HepG2 (cell line): Measurements from ENCODE around the gene STK17A. TPM values are rescaled to one million over a fixed set of nuclear protein-coding genes. Genes with fewer than 3 reads are reported as not detected.
A peak's percentile ranks its signal among the peaks of the same experiment; 100 is the strongest.

ENCODE experiments used
- ATF7 ChIP-seq, 2 experiments: fragments of 450-650 bp in 1 of 2; sonication (generic) in 1 of 2; formaldehyde crosslinking in 1 of 2; IDR thresholded peaks; 2 replicates each; pipeline versions ENCODE4 v1.4.0 to v1.6.1; 2016 to 2020; ENCODE audit warnings: antibody characterized with exemption in 1 of 2, mild to moderate bottlenecking in 1 of 2, missing genetic modification reagents in 1 of 2
- CC2D1A ChIP-seq: sonication (generic); formaldehyde crosslinking; IDR thresholded peaks from 2 replicates; pipeline ENCODE4 v1.8.1; 2023; ENCODE audit warnings: mild to moderate bottlenecking, missing genetic modification reagents
- KLF11 ChIP-seq: IDR thresholded peaks from 2 replicates; pipeline ENCODE4 v1.6.1; 2016; ENCODE audit warnings: missing compliant biosample characterization
- NCOA1 ChIP-seq: sonication (generic); formaldehyde crosslinking; IDR thresholded peaks from 2 replicates; pipeline ENCODE4 v1.9.0; 2021; ENCODE audit warnings: missing genetic modification reagents
- RNF2 ChIP-seq: fragments of 450-650 bp; conservative IDR thresholded peaks from 2 replicates; pipeline ENCODE4 v1.6.1; 2016; ENCODE audit warnings: low read depth
- ZFP36L1 ChIP-seq: sonication (generic); formaldehyde crosslinking; IDR thresholded peaks from 2 replicates; pipeline ENCODE4 v1.8.0; 2022; ENCODE audit warnings: mild to moderate bottlenecking, missing genetic modification reagents, moderate library complexity
- ZNF331 ChIP-seq: sonication (generic); formaldehyde crosslinking; IDR thresholded peaks from 2 replicates; pipeline ENCODE4 v1.4.0; 2020; ENCODE audit warnings: missing genetic modification reagents
- ZNF761 ChIP-seq: sonication (generic); formaldehyde crosslinking; conservative IDR thresholded peaks from 2 replicates; pipeline ENCODE4 v1.4.0; 2020; ENCODE audit warnings: mild to moderate bottlenecking, missing genetic modification reagents
- ZNF816 ChIP-seq: sonication (generic); formaldehyde crosslinking; IDR thresholded peaks from 2 replicates; pipeline ENCODE4 v1.8.0; 2022; ENCODE audit warnings: missing genetic modification reagents, mild to moderate bottlenecking, borderline replicate concordance
- polyA plus RNA-seq, 8 experiments: library from polyadenylated mRNA; depleted of rRNA in 3 of 8; stranded (reverse) in 7 of 8; unstranded in 1 of 8; fragments of >200 nt; fragmentation: Illumina TruSeq in 4 of 8; extraction: Trizol in 4 of 8; gene quantifications; 2 replicates each; pipeline versions ENCODE4 v1.2.1 to v1.2.3, GENCODE V29; 2011 to 2016; ENCODE audit warnings: low read depth in 4 of 8, missing spikeins in 1 of 8, mixed read lengths in 1 of 8; ENCODE audit not compliant: insufficient read depth in 1 of 8
- total RNA-seq, 5 experiments: library from RNA; depleted of rRNA; stranded (reverse); fragments of >200 nt; fragmentation: Illumina TruSeq; extraction: Trizol; gene quantifications; 2 replicates each; pipeline ENCODE4 v1.2.3, GENCODE V29; 2016; ENCODE audit warnings: low read depth in 1 of 5
- TF ChIP-seq, protein P1 (sequence below): sonication (generic); formaldehyde crosslinking; IDR thresholded peaks from 2 replicates; pipeline ENCODE4 v1.4.0; 2020; ENCODE audit warnings: missing genetic modification reagents
- TF ChIP-seq, protein P2 (sequence below): sonication (generic); formaldehyde crosslinking; IDR thresholded peaks from 2 replicates; pipeline ENCODE4 v1.4.0; 2020; ENCODE audit warnings: missing genetic modification reagents
- TF ChIP-seq, protein P3 (sequence below): sonication (generic); IDR thresholded peaks from 2 replicates; pipeline ENCODE4 v1.6.1; 2016; ENCODE audit warnings: low read depth, borderline replicate concordance
- TF ChIP-seq, protein P4 (sequence below): sonication (generic); formaldehyde crosslinking; conservative IDR thresholded peaks from 2 replicates; pipeline ENCODE4 v1.8.0; 2022; ENCODE audit warnings: mild to moderate bottlenecking, moderate library complexity, missing genetic modification reagents
- TF ChIP-seq, protein P5 (sequence below): sonication (generic); formaldehyde crosslinking; IDR thresholded peaks from 2 replicates; pipeline ENCODE4 v1.8.0; 2022; ENCODE audit warnings: missing genetic modification reagents, mild to moderate bottlenecking, moderate library complexity, borderline replicate concordance
- TF ChIP-seq, protein P6 (sequence below): sonication (generic); formaldehyde crosslinking; IDR thresholded peaks from 2 replicates; pipeline ENCODE4 v1.8.1; 2022; ENCODE audit warnings: low read depth, mild to moderate bottlenecking, missing genetic modification reagents

The STK17A gene
- total and polyA plus RNA-seq, 2 of the 13 experiments (the other 11 are each of a cell fraction or from before 2014, with no cell fraction given): 18.6 to 24.3 TPM

DNA sequence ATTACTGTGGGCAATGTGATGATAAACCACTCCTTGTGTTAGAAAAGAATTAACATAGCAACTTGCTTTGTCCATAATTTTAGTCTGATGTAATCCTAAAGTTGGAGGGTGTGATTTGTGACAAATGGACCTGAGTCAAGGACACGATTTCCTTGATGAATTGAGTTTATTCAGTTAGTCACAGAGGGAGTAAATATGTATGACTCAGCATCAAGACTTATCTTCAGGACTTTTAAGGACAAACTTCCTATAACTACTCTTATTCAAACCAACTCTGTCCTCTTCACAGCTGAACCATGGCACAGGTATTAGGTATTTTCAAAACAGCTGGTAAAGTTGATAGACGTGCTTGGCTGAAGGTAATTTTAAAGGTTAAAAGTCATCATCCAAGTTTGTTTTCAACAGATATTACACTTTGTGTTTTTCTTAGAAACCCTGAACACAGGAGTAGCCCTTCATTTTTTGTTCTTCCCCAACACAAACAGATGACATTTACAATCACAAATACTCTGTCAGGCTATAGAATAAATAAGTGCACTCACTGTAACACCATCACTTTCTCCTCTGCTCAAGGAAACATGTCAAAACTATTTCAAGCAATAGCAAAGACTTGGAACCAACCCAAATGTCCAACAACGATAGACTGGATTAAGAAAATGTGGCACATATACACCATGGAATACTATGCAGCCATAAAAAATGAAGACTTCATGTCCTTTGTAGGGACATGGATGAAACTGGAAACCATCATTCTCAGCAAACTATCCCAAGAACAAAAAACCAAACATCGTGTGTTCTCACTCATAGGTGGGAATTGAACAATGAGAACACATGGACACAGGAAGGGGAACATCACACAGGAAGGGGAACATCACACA is 91.9 kb downstream of the STK17A start (continued):
- TF ChIP-seq, protein P1, sequence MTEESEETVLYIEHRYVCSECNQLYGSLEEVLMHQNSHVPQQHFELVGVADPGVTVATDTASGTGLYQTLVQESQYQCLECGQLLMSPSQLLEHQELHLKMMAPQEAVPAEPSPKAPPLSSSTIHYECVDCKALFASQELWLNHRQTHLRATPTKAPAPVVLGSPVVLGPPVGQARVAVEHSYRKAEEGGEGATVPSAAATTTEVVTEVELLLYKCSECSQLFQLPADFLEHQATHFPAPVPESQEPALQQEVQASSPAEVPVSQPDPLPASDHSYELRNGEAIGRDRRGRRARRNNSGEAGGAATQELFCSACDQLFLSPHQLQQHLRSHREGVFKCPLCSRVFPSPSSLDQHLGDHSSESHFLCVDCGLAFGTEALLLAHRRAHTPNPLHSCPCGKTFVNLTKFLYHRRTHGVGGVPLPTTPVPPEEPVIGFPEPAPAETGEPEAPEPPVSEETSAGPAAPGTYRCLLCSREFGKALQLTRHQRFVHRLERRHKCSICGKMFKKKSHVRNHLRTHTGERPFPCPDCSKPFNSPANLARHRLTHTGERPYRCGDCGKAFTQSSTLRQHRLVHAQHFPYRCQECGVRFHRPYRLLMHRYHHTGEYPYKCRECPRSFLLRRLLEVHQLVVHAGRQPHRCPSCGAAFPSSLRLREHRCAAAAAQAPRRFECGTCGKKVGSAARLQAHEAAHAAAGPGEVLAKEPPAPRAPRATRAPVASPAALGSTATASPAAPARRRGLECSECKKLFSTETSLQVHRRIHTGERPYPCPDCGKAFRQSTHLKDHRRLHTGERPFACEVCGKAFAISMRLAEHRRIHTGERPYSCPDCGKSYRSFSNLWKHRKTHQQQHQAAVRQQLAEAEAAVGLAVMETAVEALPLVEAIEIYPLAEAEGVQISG: no peak
- no peak for TF ChIP-seq ZNF761 (CRISPR knock-in tag)
- peak; percentile 41; the same call in 1 of the 2 replicates for TF ChIP-seq ATF7 (IDR thresholded peaks at IDR 0.05)
- no peak for TF ChIP-seq ATF7 (CRISPR knock-in tag; IDR thresholded peaks at IDR 0.05)
- TF ChIP-seq, protein P2, sequence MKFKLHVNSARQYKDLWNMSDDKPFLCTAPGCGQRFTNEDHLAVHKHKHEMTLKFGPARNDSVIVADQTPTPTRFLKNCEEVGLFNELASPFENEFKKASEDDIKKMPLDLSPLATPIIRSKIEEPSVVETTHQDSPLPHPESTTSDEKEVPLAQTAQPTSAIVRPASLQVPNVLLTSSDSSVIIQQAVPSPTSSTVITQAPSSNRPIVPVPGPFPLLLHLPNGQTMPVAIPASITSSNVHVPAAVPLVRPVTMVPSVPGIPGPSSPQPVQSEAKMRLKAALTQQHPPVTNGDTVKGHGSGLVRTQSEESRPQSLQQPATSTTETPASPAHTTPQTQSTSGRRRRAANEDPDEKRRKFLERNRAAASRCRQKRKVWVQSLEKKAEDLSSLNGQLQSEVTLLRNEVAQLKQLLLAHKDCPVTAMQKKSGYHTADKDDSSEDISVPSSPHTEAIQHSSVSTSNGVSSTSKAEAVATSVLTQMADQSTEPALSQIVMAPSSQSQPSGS (CRISPR knock-in tag): peak; percentile 74
- no peak for TF ChIP-seq NCOA1 (CRISPR knock-in tag)
- TF ChIP-seq, protein P3, sequence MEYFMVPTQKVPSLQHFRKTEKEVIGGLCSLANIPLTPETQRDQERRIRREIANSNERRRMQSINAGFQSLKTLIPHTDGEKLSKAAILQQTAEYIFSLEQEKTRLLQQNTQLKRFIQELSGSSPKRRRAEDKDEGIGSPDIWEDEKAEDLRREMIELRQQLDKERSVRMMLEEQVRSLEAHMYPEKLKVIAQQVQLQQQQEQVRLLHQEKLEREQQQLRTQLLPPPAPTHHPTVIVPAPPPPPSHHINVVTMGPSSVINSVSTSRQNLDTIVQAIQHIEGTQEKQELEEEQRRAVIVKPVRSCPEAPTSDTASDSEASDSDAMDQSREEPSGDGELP: peak; percentile 86
- TF ChIP-seq ZFP36L1 (CRISPR knock-in tag): no peak
- TF ChIP-seq ZNF816 (CRISPR knock-in tag): no peak
- no peak for TF ChIP-seq KLF11 (CRISPR knock-in tag)
- TF ChIP-seq, protein P4, sequence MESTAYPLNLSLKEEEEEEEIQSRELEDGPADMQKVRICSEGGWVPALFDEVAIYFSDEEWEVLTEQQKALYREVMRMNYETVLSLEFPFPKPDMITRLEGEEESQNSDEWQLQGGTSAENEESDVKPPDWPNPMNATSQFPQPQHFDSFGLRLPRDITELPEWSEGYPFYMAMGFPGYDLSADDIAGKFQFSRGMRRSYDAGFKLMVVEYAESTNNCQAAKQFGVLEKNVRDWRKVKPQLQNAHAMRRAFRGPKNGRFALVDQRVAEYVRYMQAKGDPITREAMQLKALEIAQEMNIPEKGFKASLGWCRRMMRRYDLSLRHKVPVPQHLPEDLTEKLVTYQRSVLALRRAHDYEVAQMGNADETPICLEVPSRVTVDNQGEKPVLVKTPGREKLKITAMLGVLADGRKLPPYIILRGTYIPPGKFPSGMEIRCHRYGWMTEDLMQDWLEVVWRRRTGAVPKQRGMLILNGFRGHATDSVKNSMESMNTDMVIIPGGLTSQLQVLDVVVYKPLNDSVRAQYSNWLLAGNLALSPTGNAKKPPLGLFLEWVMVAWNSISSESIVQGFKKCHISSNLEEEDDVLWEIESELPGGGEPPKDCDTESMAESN (CRISPR knock-in tag): no peak
- 0 out of 2 replicates have a peak, but pooled peaks have one; percentile 14 for TF ChIP-seq ZNF331 (CRISPR knock-in tag)
- TF ChIP-seq RNF2: no peak
- TF ChIP-seq, protein P5, sequence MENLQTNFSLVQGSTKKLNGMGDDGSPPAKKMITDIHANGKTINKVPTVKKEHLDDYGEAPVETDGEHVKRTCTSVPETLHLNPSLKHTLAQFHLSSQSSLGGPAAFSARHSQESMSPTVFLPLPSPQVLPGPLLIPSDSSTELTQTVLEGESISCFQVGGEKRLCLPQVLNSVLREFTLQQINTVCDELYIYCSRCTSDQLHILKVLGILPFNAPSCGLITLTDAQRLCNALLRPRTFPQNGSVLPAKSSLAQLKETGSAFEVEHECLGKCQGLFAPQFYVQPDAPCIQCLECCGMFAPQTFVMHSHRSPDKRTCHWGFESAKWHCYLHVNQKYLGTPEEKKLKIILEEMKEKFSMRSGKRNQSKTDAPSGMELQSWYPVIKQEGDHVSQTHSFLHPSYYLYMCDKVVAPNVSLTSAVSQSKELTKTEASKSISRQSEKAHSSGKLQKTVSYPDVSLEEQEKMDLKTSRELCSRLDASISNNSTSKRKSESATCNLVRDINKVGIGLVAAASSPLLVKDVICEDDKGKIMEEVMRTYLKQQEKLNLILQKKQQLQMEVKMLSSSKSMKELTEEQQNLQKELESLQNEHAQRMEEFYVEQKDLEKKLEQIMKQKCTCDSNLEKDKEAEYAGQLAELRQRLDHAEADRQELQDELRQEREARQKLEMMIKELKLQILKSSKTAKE (CRISPR knock-in tag): no peak; the same call in 1 of the 2 replicates
- no peak for TF ChIP-seq CC2D1A (CRISPR knock-in tag)
- TF ChIP-seq, protein P6, sequence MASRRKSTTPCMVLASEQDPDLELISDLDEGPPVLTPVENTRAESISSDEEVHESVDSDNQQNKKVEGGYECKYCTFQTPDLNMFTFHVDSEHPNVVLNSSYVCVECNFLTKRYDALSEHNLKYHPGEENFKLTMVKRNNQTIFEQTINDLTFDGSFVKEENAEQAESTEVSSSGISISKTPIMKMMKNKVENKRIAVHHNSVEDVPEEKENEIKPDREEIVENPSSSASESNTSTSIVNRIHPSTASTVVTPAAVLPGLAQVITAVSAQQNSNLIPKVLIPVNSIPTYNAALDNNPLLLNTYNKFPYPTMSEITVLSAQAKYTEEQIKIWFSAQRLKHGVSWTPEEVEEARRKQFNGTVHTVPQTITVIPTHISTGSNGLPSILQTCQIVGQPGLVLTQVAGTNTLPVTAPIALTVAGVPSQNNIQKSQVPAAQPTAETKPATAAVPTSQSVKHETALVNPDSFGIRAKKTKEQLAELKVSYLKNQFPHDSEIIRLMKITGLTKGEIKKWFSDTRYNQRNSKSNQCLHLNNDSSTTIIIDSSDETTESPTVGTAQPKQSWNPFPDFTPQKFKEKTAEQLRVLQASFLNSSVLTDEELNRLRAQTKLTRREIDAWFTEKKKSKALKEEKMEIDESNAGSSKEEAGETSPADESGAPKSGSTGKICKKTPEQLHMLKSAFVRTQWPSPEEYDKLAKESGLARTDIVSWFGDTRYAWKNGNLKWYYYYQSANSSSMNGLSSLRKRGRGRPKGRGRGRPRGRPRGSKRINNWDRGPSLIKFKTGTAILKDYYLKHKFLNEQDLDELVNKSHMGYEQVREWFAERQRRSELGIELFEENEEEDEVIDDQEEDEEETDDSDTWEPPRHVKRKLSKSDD (CRISPR knock-in tag): no peak
